Measurements from ENCODE around the gene ZNF248.

The ZNF248 gene

DNA sequence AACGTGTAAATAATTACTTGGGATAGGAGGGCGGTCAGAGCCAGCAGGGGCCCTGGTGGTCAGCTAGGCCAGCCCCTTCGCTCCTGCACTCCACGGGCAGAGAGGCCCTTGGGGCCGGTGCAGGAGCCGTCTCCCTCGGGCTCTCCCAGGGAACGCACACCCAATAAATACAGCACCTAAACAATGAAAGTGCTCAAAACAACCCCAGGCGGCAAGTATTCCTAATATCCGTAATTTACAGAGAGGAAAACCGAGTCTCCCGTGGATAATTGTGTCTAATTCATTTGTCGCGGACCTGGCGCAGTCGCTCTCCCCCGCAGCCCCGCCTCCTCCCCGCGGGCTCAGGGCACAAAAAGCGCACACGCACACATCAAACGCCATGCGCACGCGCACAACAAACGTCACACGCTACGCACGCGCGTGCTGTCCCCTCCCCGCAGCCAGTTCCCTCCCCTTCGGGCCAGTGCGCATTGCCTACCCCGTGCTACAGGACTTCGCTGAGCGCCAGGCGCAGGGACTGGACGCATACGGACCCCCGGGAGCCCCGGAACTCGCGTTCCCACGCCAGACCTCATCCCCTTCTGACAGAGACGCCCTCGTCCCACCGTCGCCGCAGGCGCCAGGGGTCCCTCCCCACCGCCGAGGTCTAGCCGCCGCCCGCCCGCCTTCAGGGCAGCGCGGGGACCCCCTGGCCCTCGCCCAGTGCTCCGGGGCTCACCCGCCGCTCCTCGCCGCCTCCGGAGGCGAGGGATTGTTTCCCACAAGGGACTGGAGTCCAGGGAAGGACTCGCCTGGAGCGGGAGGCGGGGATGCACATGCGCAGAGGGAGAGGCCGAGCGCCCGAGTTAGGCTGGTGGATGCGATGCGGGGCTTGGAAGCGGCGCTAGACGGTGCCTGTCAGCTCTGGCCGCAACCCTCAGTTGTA is at the start of gene ZNF248:
Gene ZNF248, minus strand, starts transcription at position 324 of the 925 bp plus-strand sequence. CDS start 1,300 bp downstream, outside the sequence.
- Histone ChIP-seq H3K4me1 (ENCODE audit: control insufficient read depth, insufficient read depth, low read length) (peaks cover 29% of the 10 kb centered on the region), H3K36me3 (ENCODE audit: control insufficient read depth, insufficient read depth, low read length) (no peaks in the 10 kb centered on the region), H3K4me3 (ENCODE audit: low read length) (peak within 1 kb of the TSS; percentile 81), H3K27ac (ENCODE audit: low read depth, low read length) (peak within 1 kb of the TSS; percentile 100), H3K27me3 (ENCODE audit: control insufficient read depth, insufficient read depth, low read length) (no peaks in the 10 kb centered on the region), H3K9ac (ENCODE audit: low read length) (peak within 1 kb of the TSS; percentile 96)

- Histone ChIP-seq H3K36me3 (ENCODE audit: control insufficient read depth, insufficient read depth, low read length) (no peaks in the 10 kb centered on the region), H3K27me3 (ENCODE audit: control insufficient read depth, insufficient read depth, low read length) (no peaks in the 10 kb centered on the region), H3K27ac (ENCODE audit: low read depth, low read length) (no peak overlapping the region), H3K4me1 (ENCODE audit: control insufficient read depth, insufficient read depth, low read length) (no peaks in the 10 kb centered on the region), H3K4me3 (ENCODE audit: low read length) (no peak overlapping the region), H3K9ac (ENCODE audit: low read length) (no peak overlapping the region)
Observed at GRCh38 chr10:37906382-37906781, 49.0 kb upstream of the ZNF248 start.

DNA sequence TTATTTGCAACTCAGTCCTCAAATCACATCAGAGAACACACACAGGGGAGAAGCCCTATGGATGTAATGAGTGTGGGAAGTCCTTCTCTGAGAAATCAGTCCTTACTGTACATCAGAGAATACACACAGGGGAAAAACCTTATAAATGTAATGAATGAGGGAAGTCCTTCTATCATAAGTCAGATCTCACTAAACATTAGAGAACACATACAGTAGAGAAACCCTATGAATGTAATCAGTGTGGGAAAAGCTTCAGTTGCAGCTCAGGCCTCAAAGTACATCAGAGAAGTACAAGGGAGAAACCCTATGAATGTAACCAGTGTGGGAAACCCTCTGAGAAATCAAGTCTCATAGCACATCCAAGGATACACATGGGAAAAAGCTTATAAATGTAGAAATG is 39.0 kb upstream of the ZNF248 start:
- no peak overlapping the region for H3K9ac ChIP-seq (ENCODE audit: low read length)
- H3K4me1 ChIP-seq (ENCODE audit: control insufficient read depth, insufficient read depth, low read length): no peaks in the 10 kb centered on the region
- H3K4me3 ChIP-seq (ENCODE audit: low read length): no peak overlapping the region
- no peak overlapping the region for H3K27ac ChIP-seq (ENCODE audit: low read depth, low read length)
- no peaks in the 10 kb centered on the region for H3K36me3 ChIP-seq (ENCODE audit: control insufficient read depth, insufficient read depth, low read length)
- H3K27me3 ChIP-seq (ENCODE audit: control insufficient read depth, insufficient read depth, low read length): no peaks in the 10 kb centered on the region

GRCh38 chr10:37895674-37896073 is 38.3 kb upstream of the ZNF248 start:
- Histone ChIP-seq H3K27me3 (ENCODE audit: control insufficient read depth, insufficient read depth, low read length) (no peaks in the 10 kb centered on the region), H3K9ac (ENCODE audit: low read length) (no peak overlapping the region), H3K4me1 (ENCODE audit: control insufficient read depth, insufficient read depth, low read length) (no peaks in the 10 kb centered on the region), H3K27ac (ENCODE audit: low read depth, low read length) (no peak overlapping the region), H3K36me3 (ENCODE audit: control insufficient read depth, insufficient read depth, low read length) (no peaks in the 10 kb centered on the region), H3K4me3 (ENCODE audit: low read length) (no peak overlapping the region)

- Histone ChIP-seq H3K36me3 (ENCODE audit: control insufficient read depth, insufficient read depth, low read length) (no peaks in the 10 kb centered on the region), H3K9ac (ENCODE audit: low read length) (no peak overlapping the region), H3K4me1 (ENCODE audit: control insufficient read depth, insufficient read depth, low read length) (no peaks in the 10 kb centered on the region), H3K4me3 (ENCODE audit: low read length) (no peak overlapping the region), H3K27me3 (ENCODE audit: control insufficient read depth, insufficient read depth, low read length) (no peaks in the 10 kb centered on the region), H3K27ac (ENCODE audit: low read depth, low read length) (no peak overlapping the region)
Observed at GRCh38 chr10:37885850-37886249, 28.4 kb upstream of the ZNF248 start.

DNA sequence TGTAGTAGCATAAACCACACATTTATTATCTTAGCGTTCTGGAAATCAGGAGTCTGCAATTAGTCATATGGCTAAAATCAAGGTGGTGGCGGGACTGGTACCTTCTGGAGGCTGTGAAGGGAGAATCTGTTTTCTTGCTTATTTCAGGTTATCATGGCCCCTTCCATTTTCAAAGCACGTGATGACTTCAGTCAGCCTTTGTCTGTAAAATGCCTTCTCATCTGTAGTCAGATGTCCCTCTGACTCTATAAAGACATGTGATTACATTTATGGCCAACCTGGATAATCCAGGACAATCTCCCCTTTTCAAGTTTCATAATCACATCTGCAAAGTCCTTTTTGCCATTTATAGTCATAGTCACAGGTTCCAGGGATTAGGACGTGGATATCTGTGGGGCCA is 15.5 kb upstream of the ZNF248 start:
- Histone ChIP-seq H3K27me3 (ENCODE audit: control insufficient read depth, insufficient read depth, low read length) (no peaks in the 10 kb centered on the region), H3K36me3 (ENCODE audit: control insufficient read depth, insufficient read depth, low read length) (no peaks in the 10 kb centered on the region), H3K9ac (ENCODE audit: low read length) (no peak overlapping the region), H3K4me3 (ENCODE audit: low read length) (no peak overlapping the region), H3K27ac (ENCODE audit: low read depth, low read length) (no peak overlapping the region), H3K4me1 (ENCODE audit: control insufficient read depth, insufficient read depth, low read length) (no peaks in the 10 kb centered on the region)

DNA sequence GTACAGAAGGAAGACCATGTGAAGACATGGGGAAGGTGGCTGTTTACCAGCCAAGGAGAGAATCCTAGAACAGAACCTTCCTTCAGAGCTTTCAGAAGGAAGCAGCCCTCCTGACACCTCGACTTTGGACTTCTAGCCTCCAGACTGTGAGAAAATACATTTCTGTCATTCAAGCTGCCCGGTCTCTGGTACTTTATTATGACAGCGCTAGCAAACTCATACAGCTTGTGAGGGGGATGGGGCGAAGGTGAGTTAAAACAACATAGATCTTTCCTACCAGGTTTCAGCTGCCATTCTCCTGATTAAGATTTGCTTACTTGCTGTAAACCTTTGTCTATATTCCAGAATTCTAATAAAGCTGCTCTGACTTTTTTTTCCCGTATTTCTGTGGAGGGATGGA is 14.9 kb upstream of the ZNF248 start:
- Histone ChIP-seq H3K4me1 (ENCODE audit: control insufficient read depth, insufficient read depth, low read length) (no peaks in the 10 kb centered on the region), H3K9ac (ENCODE audit: low read length) (no peak overlapping the region), H3K4me3 (ENCODE audit: low read length) (no peak overlapping the region), H3K27me3 (ENCODE audit: control insufficient read depth, insufficient read depth, low read length) (no peaks in the 10 kb centered on the region), H3K27ac (ENCODE audit: low read depth, low read length) (no peak overlapping the region), H3K36me3 (ENCODE audit: control insufficient read depth, insufficient read depth, low read length) (no peaks in the 10 kb centered on the region)

GRCh38 chr10:37871568-37872251 is 14.3 kb upstream of the ZNF248 start:
- H3K4me3 ChIP-seq (ENCODE audit: low read length): no peak overlapping the region
- H3K9ac ChIP-seq (ENCODE audit: low read length): no peak overlapping the region
- H3K4me1 ChIP-seq (ENCODE audit: control insufficient read depth, insufficient read depth, low read length): peaks cover under 1% of the 10 kb centered on the region
- H3K27ac ChIP-seq (ENCODE audit: low read depth, low read length): no peak overlapping the region
- H3K27me3 ChIP-seq (ENCODE audit: control insufficient read depth, insufficient read depth, low read length): no peaks in the 10 kb centered on the region
- H3K36me3 ChIP-seq (ENCODE audit: control insufficient read depth, insufficient read depth, low read length): no peaks in the 10 kb centered on the region

- Histone ChIP-seq H3K27ac (ENCODE audit: low read depth, low read length) (no peak overlapping the region), H3K9ac (ENCODE audit: low read length) (no peak overlapping the region), H3K27me3 (ENCODE audit: control insufficient read depth, insufficient read depth, low read length) (no peaks in the 10 kb centered on the region), H3K4me3 (ENCODE audit: low read length) (no peak overlapping the region), H3K36me3 (ENCODE audit: control insufficient read depth, insufficient read depth, low read length) (no peaks in the 10 kb centered on the region), H3K4me1 (ENCODE audit: control insufficient read depth, insufficient read depth, low read length) (peaks cover 6% of the 10 kb centered on the region)
Observed at GRCh38 chr10:37871143-37871542, 13.7 kb upstream of the ZNF248 start.

DNA sequence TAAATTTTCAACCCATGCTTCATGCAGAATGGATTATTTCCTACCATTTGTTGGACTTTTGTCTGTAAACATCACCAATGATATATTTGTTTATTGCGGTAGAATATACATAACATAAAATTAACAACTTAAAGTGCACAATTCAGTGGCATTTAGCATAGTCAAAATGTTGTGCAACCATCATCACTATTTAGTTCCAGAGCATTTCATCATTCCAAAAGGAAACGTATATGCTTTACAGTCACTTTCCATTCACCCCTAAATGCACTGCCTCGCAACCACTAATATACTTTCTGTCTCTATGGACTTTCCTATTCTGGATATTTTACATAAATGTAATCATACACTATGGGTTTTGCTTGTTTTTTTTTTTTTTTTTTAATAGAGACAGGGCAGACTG is 11.4 kb upstream of the ZNF248 start:
- no peaks in the 10 kb centered on the region for H3K36me3 ChIP-seq (ENCODE audit: control insufficient read depth, insufficient read depth, low read length)
- no peaks in the 10 kb centered on the region for H3K27me3 ChIP-seq (ENCODE audit: control insufficient read depth, insufficient read depth, low read length)
- H3K27ac ChIP-seq (ENCODE audit: low read depth, low read length): no peak overlapping the region
- H3K4me1 ChIP-seq (ENCODE audit: control insufficient read depth, insufficient read depth, low read length): peaks cover 6% of the 10 kb centered on the region
- H3K4me3 ChIP-seq (ENCODE audit: low read length): no peak overlapping the region
- H3K9ac ChIP-seq (ENCODE audit: low read length): no peak overlapping the region

DNA sequence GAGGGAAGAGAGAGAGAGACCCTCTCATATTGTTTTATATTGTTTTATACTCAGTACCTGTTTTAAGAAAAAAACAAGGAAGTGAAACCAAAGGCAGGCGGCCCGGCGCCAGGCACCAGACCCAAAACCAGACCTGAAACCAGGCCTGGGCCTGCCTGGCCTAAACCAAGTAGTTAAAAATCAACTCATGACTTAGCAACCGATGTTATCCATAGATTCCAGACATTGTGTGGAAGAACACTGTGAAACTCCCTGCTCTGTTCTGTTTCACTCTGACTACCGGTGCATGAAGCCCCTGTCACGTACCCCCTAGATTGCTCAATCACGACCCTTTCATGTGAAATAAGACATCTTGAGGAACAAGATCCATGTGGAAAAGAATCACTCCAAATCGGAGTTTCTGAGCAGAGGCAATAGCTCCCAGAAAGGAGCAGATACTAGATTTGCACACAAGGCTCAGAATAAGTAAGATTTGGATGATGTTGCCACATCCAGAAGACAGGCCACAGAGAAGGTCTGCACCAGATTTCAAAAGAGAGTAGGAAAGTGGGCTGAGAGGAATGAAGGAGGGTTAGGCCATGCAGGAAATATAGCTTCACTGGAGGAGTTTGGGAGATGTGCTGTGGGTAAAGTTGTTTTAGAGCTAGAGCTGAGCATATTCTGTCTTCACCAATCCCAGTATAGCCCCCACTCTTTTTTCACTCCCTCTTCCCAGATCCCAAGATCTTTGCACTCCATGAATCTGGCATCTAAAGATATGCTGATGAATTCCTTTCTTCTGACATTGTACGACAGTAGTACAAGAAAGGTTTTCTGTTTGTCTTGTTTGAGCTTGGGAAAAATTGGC is 8.8 kb upstream of the ZNF248 start:
- Histone ChIP-seq H3K27ac (ENCODE audit: low read depth, low read length) (peak overlapping the region; percentile 38), H3K36me3 (ENCODE audit: control insufficient read depth, insufficient read depth, low read length) (no peaks in the 10 kb centered on the region), H3K27me3 (ENCODE audit: control insufficient read depth, insufficient read depth, low read length) (no peaks in the 10 kb centered on the region), H3K4me3 (ENCODE audit: low read length) (no peak overlapping the region), H3K4me1 (ENCODE audit: control insufficient read depth, insufficient read depth, low read length) (peaks cover 8% of the 10 kb centered on the region), H3K9ac (ENCODE audit: low read length) (no peak overlapping the region)

DNA sequence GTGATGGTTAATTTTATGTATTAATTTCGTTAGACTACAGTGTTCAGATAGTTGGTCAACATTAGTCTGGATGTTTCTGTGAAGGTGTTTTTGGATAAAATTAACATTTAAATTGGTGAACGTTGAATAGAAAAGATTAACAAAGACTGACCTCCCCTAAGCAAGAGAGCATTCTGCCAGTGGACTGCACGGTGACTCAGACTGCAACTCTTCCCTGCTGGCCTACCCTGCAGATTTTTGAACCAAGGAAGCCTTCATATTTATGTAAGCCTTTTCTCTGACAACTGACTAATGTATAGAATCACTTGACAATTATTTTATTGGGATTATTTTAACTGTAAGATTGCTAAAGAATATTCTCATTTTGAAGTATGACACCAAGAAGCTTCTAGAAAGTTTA is 7.9 kb upstream of the ZNF248 start:
- Histone ChIP-seq H3K4me3 (ENCODE audit: low read length) (no peak overlapping the region), H3K27ac (ENCODE audit: low read depth, low read length) (peak overlapping the region; percentile 32), H3K27me3 (ENCODE audit: control insufficient read depth, insufficient read depth, low read length) (no peaks in the 10 kb centered on the region), H3K36me3 (ENCODE audit: control insufficient read depth, insufficient read depth, low read length) (no peaks in the 10 kb centered on the region), H3K4me1 (ENCODE audit: control insufficient read depth, insufficient read depth, low read length) (peaks cover 17% of the 10 kb centered on the region), H3K9ac (ENCODE audit: low read length) (no peak overlapping the region)

Measured in rectal smooth muscle tissue (tissue), 1 donor.